OCI-LY3 (cell line): ENCODE data around the gene ANGPTL7.

Experiments
- H2AFZ ChIP-seq: fragments of 200-600, 300-600 bp; shearing (Covaris generic); 2 replicates; pipeline ENCODE4 v1.6.0; 2014; ENCODE audit warnings: antibody characterized with exemption, low read depth, low read length
- H3K27ac ChIP-seq: fragments of 200-600, 300-600 bp; sonication (generic); 2 replicates; pipeline ENCODE4 v1.5.1; 2014; ENCODE audit warnings: mild to moderate bottlenecking, low read length, moderate library complexity, mixed read lengths
- H3K27me3 ChIP-seq: fragments of 200-600, 300-600 bp; sonication (generic); 2 replicates; pipeline ENCODE4 v1.6.1; 2014; ENCODE audit warnings: low read depth, low read length, mixed read lengths
- H3K36me3 ChIP-seq: fragments of 200-600, 300-600 bp; sonication (generic); replicated peaks from 2 replicates; pipeline ENCODE3; 2014; ENCODE audit warnings: low read depth, low read length, mixed read lengths
- H3K4me1 ChIP-seq: fragments of 300-600, 200-600 bp; sonication (generic); 2 replicates; pipeline ENCODE4 v1.6.1; 2014; ENCODE audit warnings: low read length, mixed read lengths
- H3K4me2 ChIP-seq: fragments of 200-600, 300-600 bp; sonication (generic); 2 replicates; pipeline ENCODE4 v1.6.1; 2014; ENCODE audit warnings: low read length, mixed read lengths
- H3K4me3 ChIP-seq: fragments of 300-600, 200-600 bp; sonication (generic); 2 replicates; pipeline ENCODE4 v1.5.1; 2014; ENCODE audit warnings: antibody characterized with exemption, mild to moderate bottlenecking, low read length, moderate library complexity
- H3K79me2 ChIP-seq: fragments of 300-600, 200-600 bp; shearing (Covaris generic); 2 replicates; pipeline ENCODE4 v1.6.1; 2014; ENCODE audit warnings: mild to moderate bottlenecking, low read length, mixed read lengths
- H3K9ac ChIP-seq: fragments of 300-600, 200-600 bp; shearing (Covaris generic); 2 replicates; pipeline ENCODE4 v1.6.0; 2014; ENCODE audit warnings: mild to moderate bottlenecking, low read length, moderate library complexity
- H3K9me3 ChIP-seq: fragments of 200-600, 300-600 bp; shearing (Covaris generic); 2 replicates; pipeline ENCODE4 v1.6.1; 2014; ENCODE audit warnings: low read length, mixed read lengths; ENCODE audit not compliant: insufficient read depth
- H4K20me1 ChIP-seq: fragments of 200-600, 300-600 bp; sonication (generic); 2 replicates; pipeline ENCODE4 v1.6.1; 2016; ENCODE audit warnings: low read length, mixed read lengths; ENCODE audit not compliant: insufficient read depth
- CTCF ChIP-seq: fragments of 200-600, 300-600 bp; sonication (generic); IDR thresholded peaks from 2 replicates; pipeline ENCODE4 v1.5.1; 2014; ENCODE audit warnings: antibody characterized with exemption, low read length, low read depth
- EZH2phosphoT487 ChIP-seq: fragments of 200-600 bp; shearing (Covaris generic); IDR thresholded peaks from 2 replicates; pipeline ENCODE4 v1.6.1; 2018; ENCODE audit warnings: antibody characterized with exemption, mixed run types, low read depth

The ANGPTL7 gene

GRCh38 chr1:11170102-11170501 lies 19.1 kb upstream of the ANGPTL7 start:
- H3K27ac ChIP-seq = no peak overlapping the region
- H2AFZ ChIP-seq = no peak overlapping the region
- no peaks in the 10 kb centered on the region for H3K79me2 ChIP-seq
- no peaks in the 10 kb centered on the region for H4K20me1 ChIP-seq
- TF ChIP-seq EZH2phosphoT487 = no peak
- H3K27me3 ChIP-seq = no peaks in the 10 kb centered on the region
- H3K9ac ChIP-seq = no peak overlapping the region
- H3K9me3 ChIP-seq = no peaks in the 10 kb centered on the region
- H3K36me3 ChIP-seq = no peaks in the 10 kb centered on the region
- H3K4me1 ChIP-seq = no peaks in the 10 kb centered on the region
- H3K4me3 ChIP-seq = no peak overlapping the region
- no peak overlapping the region for H3K4me2 ChIP-seq

- Histone ChIP-seq H4K20me1 (no peaks in the 10 kb centered on the region), H3K27ac (no peak overlapping the region), H3K4me3 (no peak overlapping the region), H3K79me2 (no peaks in the 10 kb centered on the region), H2AFZ (no peak overlapping the region), H3K9me3 (no peaks in the 10 kb centered on the region), H3K4me2 (no peak overlapping the region), H3K27me3 (no peaks in the 10 kb centered on the region), H3K36me3 (no peaks in the 10 kb centered on the region), H3K4me1 (no peaks in the 10 kb centered on the region), H3K9ac (no peak overlapping the region)
- TF ChIP-seq EZH2phosphoT487 = no peak
- no peak for TF ChIP-seq CTCF
Measured at GRCh38 chr1:11174261-11174942, 14.8 kb upstream of the ANGPTL7 start.

- H3K36me3 ChIP-seq = no peaks in the 10 kb centered on the region
- no peak overlapping the region for H3K27ac ChIP-seq
- H3K27me3 ChIP-seq = no peaks in the 10 kb centered on the region
- H3K79me2 ChIP-seq = no peaks in the 10 kb centered on the region
- H3K4me2 ChIP-seq = no peak overlapping the region
- H2AFZ ChIP-seq = no peak overlapping the region
- H3K9ac ChIP-seq = no peak overlapping the region
- TF ChIP-seq CTCF = no peak
- no peak for TF ChIP-seq EZH2phosphoT487
- H3K4me1 ChIP-seq = no peaks in the 10 kb centered on the region
- no peaks in the 10 kb centered on the region for H4K20me1 ChIP-seq
- no peaks in the 10 kb centered on the region for H3K9me3 ChIP-seq
- H3K4me3 ChIP-seq = no peak overlapping the region
Measured at GRCh38 chr1:11175461-11175860, 13.7 kb upstream of the ANGPTL7 start.

GRCh38 chr1:11176081-11176706 lies 13.0 kb upstream of the ANGPTL7 start:
- H3K4me1 ChIP-seq = no peaks in the 10 kb centered on the region
- H4K20me1 ChIP-seq = no peaks in the 10 kb centered on the region
- no peaks in the 10 kb centered on the region for H3K36me3 ChIP-seq
- no peak overlapping the region for H2AFZ ChIP-seq
- no peaks in the 10 kb centered on the region for H3K79me2 ChIP-seq
- H3K4me2 ChIP-seq = no peak overlapping the region
- no peak overlapping the region for H3K27ac ChIP-seq
- no peak overlapping the region for H3K9ac ChIP-seq
- no peak for TF ChIP-seq CTCF
- TF ChIP-seq EZH2phosphoT487 = no peak
- no peak overlapping the region for H3K4me3 ChIP-seq
- no peaks in the 10 kb centered on the region for H3K9me3 ChIP-seq
- no peaks in the 10 kb centered on the region for H3K27me3 ChIP-seq
